ENCODE measurements around the gene DSC2.

The DSC2 gene

GRCh38 chr18:31099450-31100230, 2.6 kb downstream of the DSC2 start:
- DNase-seq (ENCODE audit: extremely low spot score, insufficient read length, low read depth) = no peak
- no peak for FAIRE-seq

- no peak for FAIRE-seq
Measured at GRCh38 chr18:31098878-31099277, 3.3 kb downstream of the DSC2 start.

GRCh38 chr18:31097666-31098065, 4.6 kb downstream of the DSC2 start:
- FAIRE-seq = no peak
- DNase-seq (ENCODE audit: extremely low spot score, insufficient read length, low read depth) = no peak

More at GRCh38 chr18:31098878-31099277, 3.3 kb downstream of the DSC2 start:
- DNase-seq (ENCODE audit: extremely low spot score, insufficient read length, low read depth) = no peak

DNA sequence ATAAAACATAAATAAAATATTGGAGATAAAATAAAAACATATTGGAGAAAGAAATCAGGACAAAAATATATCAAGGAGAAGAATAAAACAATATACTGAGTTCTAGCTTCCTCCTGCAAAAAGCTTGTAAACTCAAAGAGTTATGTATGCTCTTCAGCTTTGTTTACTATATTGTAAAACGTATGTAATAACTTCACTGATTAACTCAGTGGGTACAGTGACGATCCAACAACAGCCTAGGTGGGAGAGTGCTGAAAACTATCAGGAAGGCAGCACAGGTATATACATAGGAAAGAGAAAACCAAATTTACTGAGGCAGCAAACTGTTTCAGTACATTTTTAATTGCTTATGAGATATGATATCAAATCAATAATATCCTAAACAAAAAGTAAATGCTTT, 8.3 kb downstream of the DSC2 start:
- DNase-seq (ENCODE audit: extremely low spot score, insufficient read length, low read depth) (no peak), FAIRE-seq (no peak)

DNA sequence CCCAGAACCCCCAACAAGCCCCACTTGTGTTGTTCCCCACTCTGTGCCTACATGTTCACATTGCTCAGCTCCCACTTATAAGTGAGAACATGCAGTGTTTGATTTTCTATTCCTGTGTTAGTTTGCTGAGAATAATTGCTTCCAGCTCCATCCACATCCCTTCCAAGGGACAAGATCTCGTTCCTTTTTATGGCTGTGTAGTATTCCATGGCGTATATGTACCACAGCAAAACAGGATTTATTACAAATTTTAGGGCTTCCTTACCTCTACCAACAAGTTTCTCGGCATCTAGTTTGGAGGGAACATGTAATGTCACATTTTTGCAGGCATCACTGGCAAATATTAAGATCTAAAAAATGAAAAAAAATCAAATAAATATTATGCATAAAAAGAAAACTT, 8.9 kb downstream of the DSC2 start:
- DNase-seq (ENCODE audit: extremely low spot score, insufficient read length, low read depth) = no peak
- no peak for FAIRE-seq

DNA sequence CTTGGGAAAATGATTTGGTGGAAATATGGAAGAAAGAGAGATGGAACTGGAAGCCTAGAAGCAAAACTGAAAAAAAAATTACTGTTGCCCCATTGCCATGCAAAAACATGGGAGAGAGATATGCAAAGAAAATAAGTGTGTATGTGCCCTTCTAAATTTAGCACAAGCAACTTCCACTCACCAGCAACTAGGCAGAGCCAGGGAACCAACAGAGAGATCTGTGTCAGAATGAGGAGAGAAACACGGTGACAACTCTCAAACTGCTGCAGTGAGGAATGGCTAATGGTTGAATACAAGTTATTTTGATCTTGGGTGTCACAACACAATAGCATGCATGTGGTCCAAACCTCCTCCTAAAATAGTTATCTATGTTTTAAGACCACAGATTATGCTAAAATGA, 10.9 kb downstream of the DSC2 start:
- DNase-seq (ENCODE audit: extremely low spot score, insufficient read length, low read depth) (no peak), FAIRE-seq (no peak)

DNA sequence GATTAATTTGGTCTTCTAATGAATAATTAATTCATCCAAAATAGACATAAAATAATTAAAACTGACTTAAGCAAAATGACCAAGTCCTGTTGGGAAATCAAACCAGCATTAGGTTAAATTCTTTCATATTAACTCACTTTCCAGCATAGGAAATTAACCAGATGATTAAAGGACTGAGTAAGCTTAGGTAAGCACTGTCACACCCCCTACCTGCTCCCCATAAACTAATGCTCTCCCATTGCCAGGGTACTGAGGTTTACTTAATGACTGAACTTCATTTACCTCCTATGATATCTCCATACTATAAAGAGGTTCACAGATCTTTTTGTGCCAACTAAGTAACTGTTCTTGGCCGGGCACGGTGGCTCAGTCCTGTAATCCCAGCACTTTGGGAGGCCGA, 13.7 kb downstream of the DSC2 start:
- no peak for DNase-seq (ENCODE audit: extremely low spot score, insufficient read length, low read depth)
- FAIRE-seq = no peak

GRCh38 chr18:31079973-31080372, 22.2 kb downstream of the DSC2 start:
- DNase-seq (ENCODE audit: extremely low spot score, insufficient read length, low read depth) (no peak), FAIRE-seq (no peak)

DNA sequence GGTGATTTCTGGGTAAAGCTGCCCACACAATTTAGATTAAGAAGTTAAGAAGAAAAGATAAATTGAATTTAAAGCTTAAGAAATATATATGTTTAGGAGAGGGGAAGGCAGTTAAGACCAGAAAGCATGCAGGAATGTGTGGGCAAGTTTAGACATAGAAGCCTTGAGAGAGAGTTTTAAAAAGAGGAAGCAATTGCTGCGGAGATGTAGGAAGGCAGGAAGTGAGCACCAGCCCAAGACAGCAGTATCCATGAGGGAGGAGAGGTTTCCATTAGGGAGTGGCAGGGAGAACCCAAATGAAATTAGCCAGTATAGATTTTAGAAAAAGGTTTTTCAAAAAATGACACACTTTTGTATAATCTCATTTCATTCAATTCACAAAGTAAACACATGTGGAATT, 24.3 kb downstream of the DSC2 start:
- FAIRE-seq (no peak), DNase-seq (ENCODE audit: extremely low spot score, insufficient read length, low read depth) (no peak)

GRCh38 chr18:31072175-31072574, 30.0 kb downstream of the DSC2 start:
- FAIRE-seq (no peak), DNase-seq (ENCODE audit: extremely low spot score, insufficient read length, low read depth) (no peak)

- DNase-seq (ENCODE audit: extremely low spot score, insufficient read length, low read depth) (no peak), FAIRE-seq (no peak)
Measured at GRCh38 chr18:31070206-31070605, 32.0 kb downstream of the DSC2 start.

DNA sequence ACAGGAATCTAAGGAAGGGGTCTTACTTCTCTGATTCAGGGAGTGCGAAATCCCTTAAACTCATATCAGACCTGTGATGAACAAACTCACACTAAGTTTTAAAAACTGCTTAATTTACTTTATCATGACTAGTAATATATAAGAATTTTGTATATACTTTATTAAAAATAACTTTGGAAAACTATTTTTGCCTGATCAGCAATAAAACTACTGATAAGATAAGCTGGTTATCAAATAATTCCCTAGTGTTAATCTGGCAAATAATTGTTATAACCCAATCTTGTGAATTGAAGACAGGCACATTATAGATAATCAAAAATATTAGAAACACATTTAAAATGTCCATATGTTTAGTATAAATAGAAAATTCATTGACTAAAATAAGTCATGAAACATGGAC, 36.0 kb downstream of the DSC2 start:
- FAIRE-seq (no peak), DNase-seq (ENCODE audit: extremely low spot score, insufficient read length, low read depth) (no peak)

GRCh38 chr18:31065036-31065773, 37.0 kb downstream of the DSC2 start:
- DNase-seq (ENCODE audit: extremely low spot score, insufficient read length, low read depth) = no peak
- no peak for FAIRE-seq

DNA sequence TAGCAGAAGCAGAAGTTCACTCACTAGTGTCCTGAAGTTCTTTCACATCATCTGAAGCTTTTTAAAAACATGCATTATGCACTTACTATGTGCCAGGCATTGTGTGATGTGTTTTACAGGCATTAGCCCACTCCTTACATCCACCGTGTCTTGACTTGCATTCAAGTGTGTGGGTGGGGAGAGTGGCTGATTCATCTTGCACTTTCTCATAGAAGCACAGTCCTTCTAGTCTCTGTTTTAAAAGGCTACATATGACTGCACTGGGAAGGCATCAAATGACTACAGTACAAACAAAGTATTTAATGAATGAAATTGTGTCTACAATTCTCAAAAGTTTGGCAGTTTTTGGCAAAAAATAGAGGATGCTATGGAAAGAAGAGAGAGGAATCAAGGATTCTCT, 38.1 kb downstream of the DSC2 start:
- DNase-seq (ENCODE audit: extremely low spot score, insufficient read length, low read depth) = no peak
- no peak for FAIRE-seq

DNA sequence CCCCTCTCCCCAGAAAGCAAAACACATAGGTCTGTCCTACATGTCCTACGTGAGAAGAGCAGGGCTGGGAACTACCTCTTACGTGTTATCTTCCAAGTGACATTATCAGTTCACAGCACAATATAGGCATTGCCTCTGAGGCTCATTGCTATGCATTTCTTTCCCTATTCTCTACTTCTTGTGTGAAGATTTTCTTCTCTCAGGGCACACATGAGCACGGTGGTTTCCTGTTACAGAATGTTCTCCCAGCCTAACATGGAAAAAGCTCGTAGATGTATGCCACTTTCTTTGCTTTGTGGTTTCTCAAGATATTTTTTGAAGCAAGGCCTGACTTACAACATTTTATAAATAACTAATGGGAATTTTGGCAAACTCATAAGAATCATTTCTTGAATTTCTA, 40.3 kb downstream of the DSC2 start:
- DNase-seq (ENCODE audit: extremely low spot score, insufficient read length, low read depth) (no peak), FAIRE-seq (no peak)

DNA sequence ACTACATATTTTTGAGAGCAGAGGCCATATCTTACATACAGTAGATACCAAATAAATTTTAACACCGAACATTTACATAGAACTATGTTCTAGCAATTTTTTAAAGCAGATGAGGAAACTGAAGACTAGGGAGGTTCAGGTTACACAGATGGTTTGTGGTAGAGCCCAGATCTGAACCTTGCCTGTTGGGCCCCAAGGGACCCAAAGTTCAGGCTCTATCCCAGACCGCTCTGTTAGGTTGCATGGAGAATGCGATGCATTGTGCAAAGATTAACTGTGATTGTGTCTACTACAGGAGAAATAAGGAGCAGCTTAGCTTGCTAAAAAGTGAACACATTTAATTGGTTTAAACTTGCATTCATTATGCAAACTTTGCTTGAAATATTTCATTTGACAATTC, 43.3 kb downstream of the DSC2 start:
- DNase-seq (ENCODE audit: extremely low spot score, insufficient read length, low read depth) (no peak), FAIRE-seq (no peak)

- FAIRE-seq = no peak
- no peak for DNase-seq (ENCODE audit: extremely low spot score, insufficient read length, low read depth)
Measured at GRCh38 chr18:31057917-31058316, 44.3 kb downstream of the DSC2 start.

DNA sequence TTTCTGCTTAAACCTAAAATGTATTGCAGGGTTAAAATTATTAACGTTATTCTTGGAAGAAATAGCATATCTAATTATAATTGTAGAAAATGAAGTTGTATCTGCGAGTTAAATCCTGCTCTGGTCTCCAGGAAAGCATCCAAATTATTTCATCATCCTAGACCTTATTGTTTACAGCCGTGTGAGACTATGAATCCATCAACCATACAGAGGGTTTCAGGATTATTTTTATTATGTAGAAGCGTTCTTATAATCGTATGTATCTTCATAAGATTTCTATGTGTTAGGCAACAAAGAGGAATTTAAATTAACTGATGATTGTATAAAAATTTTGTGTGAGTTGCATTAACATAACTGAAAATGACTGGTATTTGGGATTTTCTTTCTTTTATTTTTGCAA, 45.2 kb downstream of the DSC2 start:
- no peak for FAIRE-seq

DNA sequence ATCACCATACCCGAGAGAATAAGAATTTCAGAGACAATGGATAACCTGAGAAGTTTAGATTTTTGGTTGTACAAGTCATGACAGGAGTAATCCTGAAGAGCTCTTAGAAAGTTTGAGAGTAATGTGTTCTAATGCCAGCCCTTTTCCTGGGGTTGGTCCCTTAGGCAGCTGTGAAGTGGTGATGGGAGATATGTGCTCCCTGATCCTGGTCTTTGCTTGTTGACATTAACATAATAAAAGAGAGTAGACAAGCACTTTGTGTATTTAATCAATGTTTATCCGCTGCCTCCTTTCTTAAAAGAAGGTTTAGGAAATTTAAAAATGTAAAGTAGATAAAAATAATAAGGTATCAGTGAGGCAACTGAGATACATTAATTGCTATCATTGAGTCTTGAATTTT, 45.9 kb downstream of the DSC2 start:
- DNase-seq (ENCODE audit: extremely low spot score, insufficient read length, low read depth) (no peak), FAIRE-seq (no peak)

More for the DNA sequence above, 45.2 kb downstream of the DSC2 start:
- DNase-seq (ENCODE audit: extremely low spot score, insufficient read length, low read depth) = no peak

- FAIRE-seq (no peak), DNase-seq (ENCODE audit: extremely low spot score, insufficient read length, low read depth) (no peak)
Measured at GRCh38 chr18:31050635-31051034, 51.6 kb downstream of the DSC2 start.

- no peak for FAIRE-seq
- DNase-seq (ENCODE audit: extremely low spot score, insufficient read length, low read depth) = no peak
Measured at GRCh38 chr18:31049189-31049588, 53.0 kb downstream of the DSC2 start.

GRCh38 chr18:31048216-31048615, 54.0 kb downstream of the DSC2 start:
- FAIRE-seq = no peak
- no peak for DNase-seq (ENCODE audit: extremely low spot score, insufficient read length, low read depth)
